Thyroid gland (tissue), 4 donors: ENCODE results near the gene AMDHD2.

Source experiments
- CTCF ChIP-seq, 6 experiments: fragments of 200-600 bp in 3 of 6; fragments of 450-650 bp in 3 of 6; sonication (generic) in 3 of 6; IDR thresholded peaks; one replicate each; pipeline ENCODE4 v1.5.1; 2016 to 2019; ENCODE audit warnings: antibody characterized with exemption in 6 of 6, mild to moderate bottlenecking in 2 of 6, inconsistent platforms in 1 of 6, moderate library complexity in 1 of 6
- POLR2A ChIP-seq, 2 donors: fragments of 450-650 bp; IDR thresholded peaks; one replicate each; pipeline ENCODE4 v1.6.1; 2017; ENCODE audit warnings: antibody characterized with exemption in 2 of 2, mild to moderate bottlenecking in 2 of 2, moderate library complexity in 1 of 2

DNA sequence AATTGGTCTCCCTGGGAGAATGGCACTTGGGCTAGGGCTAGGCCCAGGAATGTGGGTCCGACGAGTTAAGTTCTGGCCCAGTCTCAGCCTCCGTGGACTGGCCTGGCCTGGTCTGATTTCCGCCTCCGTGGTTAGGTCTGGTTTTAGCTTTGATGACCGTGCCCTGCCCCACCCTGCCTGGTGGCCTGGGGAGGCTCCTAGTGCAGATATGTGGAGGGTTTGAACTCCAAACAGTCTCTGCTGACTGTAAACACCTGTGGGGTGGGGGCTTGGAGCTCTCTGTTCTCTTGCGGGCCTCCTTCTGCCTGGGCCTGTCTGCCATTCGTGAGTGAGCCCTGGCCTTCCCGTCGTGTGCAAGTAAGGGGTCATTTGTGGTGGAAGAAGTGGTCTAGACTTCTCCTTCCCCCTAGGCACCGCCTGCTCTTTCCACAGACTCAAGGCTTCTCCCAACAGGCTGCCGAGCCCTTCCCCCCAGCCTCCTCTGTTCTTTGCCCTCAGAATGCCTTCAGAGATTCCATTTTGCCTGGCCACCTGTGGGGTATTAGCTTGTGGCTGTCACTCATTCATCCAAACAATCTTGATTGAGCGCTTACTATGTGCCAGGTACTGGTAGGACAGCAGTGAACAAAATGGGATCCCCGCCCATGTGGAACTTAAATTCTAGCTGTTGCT lies 4.9 kb upstream of the AMDHD2 start:
- no peak for TF ChIP-seq POLR2A (IDR thresholded peaks at IDR 0.05)
- no peak for TF ChIP-seq CTCF (IDR thresholded peaks at IDR 0.05)
